HCT116 (cell line): Measurements from ENCODE around the gene MAP3K3. TPM values are rescaled to one million over a fixed set of nuclear protein-coding genes. Genes with fewer than 3 reads are reported as not detected.

Experiments used
- ATAC-seq: fragments of 200-7000 bp; cut with Tn5 transposase; 2 replicates; pipeline ENCODE4 v1.9.1; 2020; ENCODE audit warnings: mild to moderate bottlenecking, moderate library complexity
- BruUV-seq: library from RNA; stranded (reverse); fragments of 400-500 nt; replicated peaks from 2 replicates; lab custom pipeline; 2021; lab: Mats Ljungman, UMichigan
- CTCF ChIA-PET: fragments of 300-600 bp; sonication (Branson Sonifier 250); formaldehyde crosslinking; loops from one replicate; lab custom pipeline; 2021; ENCODE audit warnings: antibody characterized with exemption; lab: Charles Lee
- POLR2A ChIA-PET: fragments of 300-600, 350-600 bp; sonication (Branson Sonifier 250); formaldehyde crosslinking; loops from one replicate; lab custom pipeline; 2021; ENCODE audit warnings: antibody characterized with exemption; lab: Charles Lee
- RAD21 ChIA-PET, 2 experiments: fragments of 300-600 bp; sonication (Branson Sonifier 250); formaldehyde crosslinking; loops; one replicate each; lab custom pipeline; 2023; ENCODE audit warnings: low total read pairs in 2 of 2; ENCODE audit not compliant: uncharacterized antibody in 2 of 2, unreplicated experiment in 2 of 2, low non-redundant PET in 1 of 2; lab: Charles Lee
- DNase-seq: peaks from one replicate; pipeline ENCODE4 v3.0.0-alpha.2; 2010; ENCODE audit warnings: low read depth, low spot score
- H2AFZ ChIP-seq: fragments of 200-600 bp; shearing (Covaris generic), sonication (generic); 2 replicates; pipeline ENCODE4 v1.6.1; 2017; ENCODE audit warnings: low read depth, mixed run types, mixed read lengths, antibody characterized with exemption, low read length; ENCODE audit not compliant: poor library complexity, severe bottlenecking
- H3K27ac ChIP-seq: 2 replicates; pipeline ENCODE4 v1.5.1; 2012; ENCODE audit warnings: low read depth, low read length
- H3K27me3 ChIP-seq: fragments of 200-600 bp; sonication (generic); 2 replicates; pipeline ENCODE4 v1.6.1; 2016; ENCODE audit warnings: mixed run types, low read length, mixed read lengths; ENCODE audit not compliant: insufficient read depth
- H3K36me3 ChIP-seq, 2 experiments: fragments of 200-500 bp in 1 of 2; fragments of 200-600 bp in 1 of 2; sonication (Bioruptor generic) in 1 of 2; sonication (generic) in 1 of 2; 2 replicates each; pipeline versions ENCODE4 v1.5.1 to v1.6.1; 2014 to 2016; ENCODE audit warnings: low read length in 2 of 2, inconsistent platforms in 1 of 2, mixed read lengths in 1 of 2, mixed run types in 1 of 2; ENCODE audit not compliant: insufficient read depth in 2 of 2, control insufficient read depth in 1 of 2
- H3K4me1 ChIP-seq, 2 experiments: fragments of 200-600 bp in 1 of 2; sonication (generic) in 1 of 2; 2 replicates each; pipeline versions ENCODE4 v1.5.1 to v1.6.1; 2012 to 2017; ENCODE audit warnings: low read length in 2 of 2, inconsistent platforms in 1 of 2, mild to moderate bottlenecking in 1 of 2, mixed read lengths in 1 of 2, mixed run types in 1 of 2, moderate library complexity in 1 of 2; ENCODE audit not compliant: insufficient read depth in 2 of 2, control insufficient read depth in 1 of 2
- H3K4me2 ChIP-seq: fragments of 200-600 bp; sonication (generic); 2 replicates; pipeline ENCODE4 v1.6.1; 2017; ENCODE audit warnings: mixed run types, low read length, mixed read lengths
- H3K4me3 ChIP-seq, 2 experiments: fragments of 200-600 bp in 1 of 2; sonication (generic) in 1 of 2; replicated peaks in 1 of 2; 2 replicates each; pipeline ENCODE4 v1.5.1; 2011 to 2016; ENCODE audit warnings: low read length in 2 of 2, control low read depth in 1 of 2, low read depth in 1 of 2, mild to moderate bottlenecking in 1 of 2, mixed read lengths in 1 of 2, mixed run types in 1 of 2
- H3K79me2 ChIP-seq: fragments of 200-600 bp; sonication (generic); 2 replicates; pipeline ENCODE4 v1.6.1; 2017; ENCODE audit warnings: mild to moderate bottlenecking, mixed run types, low read length, moderate library complexity, mixed read lengths; ENCODE audit not compliant: insufficient read depth
- H3K9ac ChIP-seq: fragments of 200-600 bp; sonication (generic); 2 replicates; pipeline ENCODE4 v1.6.1; 2016; ENCODE audit warnings: low read length, mixed read lengths
- H3K9me2 ChIP-seq: fragments of 200-600 bp; sonication (generic), shearing (Covaris generic); 2 replicates; pipeline ENCODE4 v1.6.1; 2017; ENCODE audit warnings: mixed run types, mild to moderate bottlenecking, moderate library complexity; ENCODE audit not compliant: insufficient read depth
- H3K9me3 ChIP-seq, 2 experiments: fragments of 200-500 bp in 1 of 2; fragments of 200-600 bp in 1 of 2; sonication (Bioruptor generic) in 1 of 2; sonication (generic) in 1 of 2; 2 replicates each; pipeline ENCODE4 v1.6.1; 2014 to 2017; ENCODE audit warnings: low read length in 2 of 2, mixed read lengths in 2 of 2, inconsistent platforms in 1 of 2, low read depth in 1 of 2, mild to moderate bottlenecking in 1 of 2, mixed run types in 1 of 2, moderate library complexity in 1 of 2; ENCODE audit not compliant: control insufficient read depth in 1 of 2, insufficient read depth in 1 of 2
- H4K20me1 ChIP-seq: fragments of 200-600 bp; sonication (generic), shearing (Covaris generic); 2 replicates; pipeline ENCODE4 v1.6.1; 2017; ENCODE audit warnings: mixed run types, mild to moderate bottlenecking, moderate library complexity; ENCODE audit not compliant: insufficient read depth
- MAX ChIP-seq: IDR thresholded peaks from 2 replicates; pipeline ENCODE4 v1.6.1; 2012
- POLR2AphosphoS5 ChIP-seq: IDR thresholded peaks from 2 replicates; pipeline ENCODE4 v1.6.1; 2011; ENCODE audit warnings: mild to moderate bottlenecking, low read depth, low read length, moderate library complexity
- RAD21 ChIP-seq: IDR thresholded peaks from 2 replicates; pipeline ENCODE4 v1.6.1; 2012; ENCODE audit warnings: low read depth, mild to moderate bottlenecking
- REST ChIP-seq: IDR thresholded peaks from 2 replicates; pipeline ENCODE4 v1.6.1; 2012; ENCODE audit warnings: low read depth
- SP1 ChIP-seq: IDR thresholded peaks from 2 replicates; pipeline ENCODE4 v1.6.1; 2012; ENCODE audit warnings: low read depth
- TCF7L2 ChIP-seq: IDR thresholded peaks from 2 replicates; pipeline ENCODE4 v1.7.0; 2011; ENCODE audit warnings: borderline replicate concordance, inconsistent platforms; ENCODE audit not compliant: insufficient read depth, insufficient read length; ENCODE audit errors: extremely low read depth
- ZBTB33 ChIP-seq: IDR thresholded peaks from 2 replicates; pipeline ENCODE4 v1.6.1; 2011; ENCODE audit warnings: mild to moderate bottlenecking, low read length, moderate library complexity; ENCODE audit not compliant: insufficient replicate concordance; ENCODE audit errors: extremely low read depth
- ZNF274 ChIP-seq: fragments of 200-500 bp; sonication (Bioruptor generic); IDR thresholded peaks from 2 replicates; pipeline ENCODE4 v1.6.1; 2014; ENCODE audit warnings: mild to moderate bottlenecking, low read depth, low read length, inconsistent platforms
- intact Hi-C: fragments of 100-400 bp; cut with micrococcal nuclease; formaldehyde crosslinking; loops from 2 replicates; pipeline ENCODE4 v1.10.0; 2022
- total RNA-seq: library from RNA; stranded (reverse); gene quantifications from one replicate; pipeline ENCODE4 v1.2.1, GENCODE V29; 2021; ENCODE audit not compliant: unreplicated experiment

MAP3K3 gene
- total RNA-seq, 1 experiment from 2014 or later: 18.5 TPM

GRCh38 chr17:63596856-63597586 lies 25.2 kb upstream of the MAP3K3 start:
- Histone ChIP-seq H3K4me3 (no peak overlapping the region), H3K9me3 (no peaks in the 10 kb centered on the region), H2AFZ (no peak overlapping the region), H3K9me2 (no peaks in the 10 kb centered on the region), H3K27ac (no peak overlapping the region), H3K4me1 (peaks cover 5 to 17% of the 10 kb centered on the region in 2 experiments)
- ATAC-seq: no peak
- DNase-seq: no peak
- TF ChIP-seq TCF7L2 (no peak), SP1 (no peak), RAD21 (no peak), POLR2AphosphoS5 (no peak), REST (no peak), ZNF274 (no peak), MAX (no peak), ZBTB33 (no peak)
- TF ChIP-seq, all 23 proteins: peak for 0
- H3K4me2 ChIP-seq: no peak overlapping the region
- BruUV-seq: no TSS peak
- intact Hi-C loops: no loop called here
- POLR2A ChIA-PET: no interaction called here
- H4K20me1 ChIP-seq: no peaks in the 10 kb centered on the region
- CTCF ChIA-PET: no interaction called here
- RAD21 ChIA-PET: interaction anchor here in 1 of 2 experiments (0.5 to 0.6 kb wide), 2 partner anchors 120 to 168 kb away, joined by 6 read pairs; no protein-coding TSS in a partner anchor
- H3K9ac ChIP-seq: no peak overlapping the region
- peaks cover 13% of the 10 kb centered on the region for H3K79me2 ChIP-seq
- no peaks in the 10 kb centered on the region; a peak in 1 of 4 replicates for H3K36me3 ChIP-seq
- no peaks in the 10 kb centered on the region for H3K27me3 ChIP-seq
